Lower leg skin (tissue), 4 donors: Measurements from ENCODE around the gene OBSCN. TPM values are rescaled to one million over a fixed set of nuclear protein-coding genes. Genes with fewer than 3 reads are reported as not detected.
A peak's percentile ranks its signal among the peaks of the same experiment; 100 is the strongest.

Experiments
- DNase-seq, 2 donors: peaks; one replicate each; pipeline ENCODE4 v3.0.0-alpha.2; 2019; ENCODE audit warnings: low spot score in 2 of 2
- H3K4me3 ChIP-seq: fragments of 200-600 bp; sonication (generic); 2 replicates; pipeline ENCODE4 v1.5.1; 2017; ENCODE audit warnings: mild to moderate bottlenecking, low read depth; ENCODE audit not compliant: poor library complexity, severe bottlenecking
- POLR2A ChIP-seq, 2 donors: fragments of 450-650 bp; IDR thresholded peaks; one replicate each; pipeline ENCODE4 v1.6.1; 2016 to 2017; ENCODE audit warnings: antibody characterized with exemption in 2 of 2, mild to moderate bottlenecking in 1 of 2, moderate library complexity in 1 of 2
- WGBS, 2 donors: methylation state at CpG; one replicate each; pipeline ENCODE4 v1.1.5; 2018; 5-methylcytosine and 5-hydroxymethylcytosine counted together
- intact Hi-C: fragments of 100-400 bp; cut with DNase I; formaldehyde crosslinking; loops from one replicate; pipeline ENCODE4 v1.15.0; 2023; ENCODE audit warnings: low total_unique reads
- total RNA-seq, 4 donors: library from RNA; depleted of rRNA; stranded (reverse); fragments of >200 nt; gene quantifications; one replicate each; pipeline ENCODE4 v1.1.0, GENCODE V29; 2016
- TF ChIP-seq, protein P1 (sequence below), 3 donors: fragments of 450-650 bp; IDR thresholded peaks; one replicate each; pipeline ENCODE4 v1.5.1; 2016; ENCODE audit warnings: antibody characterized with exemption in 3 of 3, mild to moderate bottlenecking in 3 of 3, moderate library complexity in 2 of 3

Gene OBSCN
- total RNA-seq, 4 donors from 2014 or later = 7.4 to 39.2 (median 18.5) TPM

DNA sequence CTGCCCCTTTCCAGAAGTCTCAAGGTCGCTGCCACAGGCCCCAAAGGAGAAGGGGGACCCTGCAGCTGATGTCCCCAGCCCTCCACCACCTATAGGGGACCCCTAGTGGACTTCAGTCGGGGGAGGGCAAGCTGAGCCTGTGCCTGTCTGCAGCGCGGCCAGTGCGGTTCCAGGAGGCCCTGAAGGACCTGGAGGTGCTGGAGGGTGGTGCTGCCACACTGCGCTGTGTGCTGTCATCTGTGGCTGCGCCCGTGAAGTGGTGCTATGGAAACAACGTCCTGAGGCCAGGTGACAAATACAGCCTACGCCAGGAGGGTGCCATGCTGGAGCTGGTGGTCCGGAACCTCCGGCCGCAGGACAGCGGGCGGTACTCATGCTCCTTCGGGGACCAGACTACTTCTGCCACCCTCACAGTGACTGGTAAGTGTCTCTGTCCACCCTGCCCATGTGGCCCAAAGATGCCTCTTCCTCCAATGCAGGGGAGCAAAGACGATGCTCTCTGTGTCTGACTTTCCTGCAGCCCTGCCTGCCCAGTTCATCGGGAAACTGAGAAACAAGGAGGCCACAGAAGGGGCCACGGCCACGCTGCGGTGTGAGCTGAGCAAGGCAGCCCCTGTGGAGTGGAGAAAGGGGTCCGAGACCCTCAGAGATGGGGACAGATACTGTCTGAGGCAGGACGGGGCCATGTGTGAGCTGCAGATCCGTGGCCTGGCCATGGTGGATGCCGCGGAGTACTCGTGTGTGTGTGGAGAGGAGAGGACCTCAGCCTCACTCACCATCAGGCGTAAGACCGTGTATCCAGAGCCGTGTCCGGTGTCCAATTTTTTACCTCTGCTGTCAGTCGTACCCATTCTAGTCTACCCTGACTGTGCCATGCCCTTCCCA, 79.9 kb downstream of the OBSCN start:
- intact Hi-C loops = no loop called here
- TF ChIP-seq POLR2A (IDR thresholded peaks at IDR 0.05) = no peak
- TF ChIP-seq, protein P1, sequence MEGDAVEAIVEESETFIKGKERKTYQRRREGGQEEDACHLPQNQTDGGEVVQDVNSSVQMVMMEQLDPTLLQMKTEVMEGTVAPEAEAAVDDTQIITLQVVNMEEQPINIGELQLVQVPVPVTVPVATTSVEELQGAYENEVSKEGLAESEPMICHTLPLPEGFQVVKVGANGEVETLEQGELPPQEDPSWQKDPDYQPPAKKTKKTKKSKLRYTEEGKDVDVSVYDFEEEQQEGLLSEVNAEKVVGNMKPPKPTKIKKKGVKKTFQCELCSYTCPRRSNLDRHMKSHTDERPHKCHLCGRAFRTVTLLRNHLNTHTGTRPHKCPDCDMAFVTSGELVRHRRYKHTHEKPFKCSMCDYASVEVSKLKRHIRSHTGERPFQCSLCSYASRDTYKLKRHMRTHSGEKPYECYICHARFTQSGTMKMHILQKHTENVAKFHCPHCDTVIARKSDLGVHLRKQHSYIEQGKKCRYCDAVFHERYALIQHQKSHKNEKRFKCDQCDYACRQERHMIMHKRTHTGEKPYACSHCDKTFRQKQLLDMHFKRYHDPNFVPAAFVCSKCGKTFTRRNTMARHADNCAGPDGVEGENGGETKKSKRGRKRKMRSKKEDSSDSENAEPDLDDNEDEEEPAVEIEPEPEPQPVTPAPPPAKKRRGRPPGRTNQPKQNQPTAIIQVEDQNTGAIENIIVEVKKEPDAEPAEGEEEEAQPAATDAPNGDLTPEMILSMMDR (IDR thresholded peaks at IDR 0.05) = no peak
- no peak overlapping the region for H3K4me3 ChIP-seq
- WGBS, 2 donors = 94 to 95% methylated on average over 31 to 32 of the region's 32 CpGs
- DNase-seq = peak in 1 of 2 donors; percentile 80

DNA sequence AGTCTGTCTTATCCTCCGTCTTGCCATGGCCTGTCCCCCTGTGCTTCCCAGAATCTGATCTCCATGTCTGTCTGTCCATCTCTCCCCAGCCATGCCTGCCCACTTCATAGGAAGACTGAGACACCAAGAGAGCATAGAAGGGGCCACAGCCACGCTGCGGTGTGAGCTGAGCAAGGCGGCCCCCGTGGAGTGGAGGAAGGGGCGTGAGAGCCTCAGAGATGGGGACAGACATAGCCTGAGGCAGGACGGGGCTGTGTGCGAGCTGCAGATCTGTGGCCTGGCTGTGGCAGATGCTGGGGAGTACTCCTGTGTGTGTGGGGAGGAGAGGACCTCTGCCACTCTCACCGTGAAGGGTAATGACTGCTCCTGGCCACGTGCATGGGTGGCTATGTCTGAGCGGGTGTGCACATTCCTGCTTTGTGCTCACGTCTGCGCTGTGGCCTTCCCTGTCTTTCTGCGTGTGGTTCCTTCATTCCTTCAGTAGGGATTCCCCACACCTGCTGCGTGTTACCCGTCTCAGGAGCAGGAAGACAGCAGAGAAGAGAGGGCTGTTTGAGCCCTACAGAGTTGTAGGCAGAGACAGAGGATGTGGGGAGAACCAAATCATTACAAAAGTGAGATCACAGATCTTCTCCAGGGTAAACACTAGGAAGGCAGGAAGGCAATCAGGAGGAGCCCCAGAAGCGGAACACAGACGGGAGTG, 80.8 kb downstream of the OBSCN start:
- intact Hi-C loops = no loop called here
- H3K4me3 ChIP-seq = no peak overlapping the region
- DNase-seq = peak in 1 of 2 donors; percentile 77
- TF ChIP-seq, protein P1 (IDR thresholded peaks at IDR 0.05) = no peak
- no peak for TF ChIP-seq POLR2A (IDR thresholded peaks at IDR 0.05)
- 85 to 87% methylated on average over 18 of the region's 18 CpGs for WGBS, 2 donors

DNA sequence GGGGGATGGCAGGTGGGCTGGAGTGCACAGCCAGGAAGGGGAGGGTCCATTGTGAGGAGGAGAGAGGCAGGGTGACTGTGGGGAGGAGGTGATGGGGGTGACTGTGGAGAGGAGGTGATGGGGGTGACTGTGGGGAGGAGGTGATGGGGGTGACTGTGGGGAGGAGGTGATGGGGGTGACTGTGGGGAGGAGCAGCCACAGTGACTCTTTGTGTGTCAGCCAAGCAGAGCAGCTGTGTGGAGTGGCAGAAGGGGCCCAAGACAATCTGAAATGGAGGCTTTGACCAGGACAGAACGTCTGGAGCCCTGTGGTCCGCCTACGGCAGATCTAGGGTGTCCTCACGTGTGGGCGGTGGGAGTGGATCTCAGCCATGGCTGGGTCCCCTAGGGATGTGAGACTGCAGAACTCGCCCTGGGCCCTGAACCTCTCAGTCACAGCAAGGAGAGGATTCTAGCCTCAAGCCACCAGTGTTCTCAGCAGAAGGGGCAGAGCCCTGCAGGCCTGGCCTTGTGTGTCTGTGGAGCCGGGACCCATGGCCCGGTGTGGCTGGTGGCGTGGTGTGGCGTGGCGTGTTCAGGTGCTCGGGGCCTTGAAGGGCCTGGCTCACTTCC, 81.5 kb downstream of the OBSCN start:
- TF ChIP-seq POLR2A (IDR thresholded peaks at IDR 0.05) = no peak
- TF ChIP-seq, protein P1 (IDR thresholded peaks at IDR 0.05) = no peak
- DNase-seq = peak in 1 of 2 donors; percentile 68
- intact Hi-C loops = no loop called here
- H3K4me3 ChIP-seq = no peak overlapping the region
- WGBS, 2 donors = 80 to 85% methylated on average over 6 to 9 of the region's 12 CpGs

DNA sequence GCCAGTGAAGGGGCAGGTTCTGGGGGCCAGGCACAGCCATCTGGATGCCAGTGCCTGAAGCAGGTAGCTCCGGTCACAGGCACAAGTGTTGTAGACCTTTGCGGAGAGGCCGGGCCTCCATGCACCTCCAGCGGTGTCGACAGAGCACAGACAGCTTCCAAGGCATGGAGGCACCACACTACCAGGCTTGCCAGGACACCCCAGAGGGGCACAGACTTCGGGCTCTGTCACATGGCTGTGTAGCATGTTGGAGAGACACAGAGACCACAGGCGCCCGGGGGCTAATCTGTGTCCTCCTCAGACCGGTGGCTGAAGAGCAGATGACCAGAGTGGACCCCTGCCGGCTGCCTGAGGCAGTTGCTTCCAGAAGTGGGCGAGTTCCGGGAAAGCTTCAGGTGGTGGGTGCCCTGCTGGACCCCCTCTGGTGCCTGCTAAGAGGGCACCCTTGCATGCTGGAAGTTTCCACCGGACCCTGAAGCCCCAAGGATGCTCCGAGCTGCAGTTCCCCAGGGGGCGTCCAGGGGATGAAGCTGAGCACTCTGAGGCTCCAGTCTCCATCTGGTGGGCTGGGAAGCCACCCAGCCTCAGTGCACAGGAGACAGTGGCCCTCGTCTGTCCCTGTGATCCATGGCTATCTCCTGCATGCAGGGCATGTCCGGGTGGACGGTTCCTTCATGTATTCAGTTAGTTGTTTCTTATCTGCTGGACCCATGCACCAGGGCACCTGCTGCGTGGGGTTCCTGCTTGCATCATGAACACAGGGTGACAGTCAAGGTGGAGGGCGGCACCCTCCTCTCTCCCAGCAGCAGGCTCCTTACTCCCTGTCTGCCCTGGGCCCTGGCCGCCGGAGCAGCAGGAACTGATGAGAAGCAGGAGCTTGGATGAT, 82.4 kb downstream of the OBSCN start:
- intact Hi-C loops = no loop called here
- peak in 1 of 2 donors; percentile 76 for DNase-seq
- no peak for TF ChIP-seq POLR2A (IDR thresholded peaks at IDR 0.05)
- no peak overlapping the region for H3K4me3 ChIP-seq
- 92 to 94% methylated on average over 16 to 18 of the region's 22 CpGs for WGBS, 2 donors

DNA sequence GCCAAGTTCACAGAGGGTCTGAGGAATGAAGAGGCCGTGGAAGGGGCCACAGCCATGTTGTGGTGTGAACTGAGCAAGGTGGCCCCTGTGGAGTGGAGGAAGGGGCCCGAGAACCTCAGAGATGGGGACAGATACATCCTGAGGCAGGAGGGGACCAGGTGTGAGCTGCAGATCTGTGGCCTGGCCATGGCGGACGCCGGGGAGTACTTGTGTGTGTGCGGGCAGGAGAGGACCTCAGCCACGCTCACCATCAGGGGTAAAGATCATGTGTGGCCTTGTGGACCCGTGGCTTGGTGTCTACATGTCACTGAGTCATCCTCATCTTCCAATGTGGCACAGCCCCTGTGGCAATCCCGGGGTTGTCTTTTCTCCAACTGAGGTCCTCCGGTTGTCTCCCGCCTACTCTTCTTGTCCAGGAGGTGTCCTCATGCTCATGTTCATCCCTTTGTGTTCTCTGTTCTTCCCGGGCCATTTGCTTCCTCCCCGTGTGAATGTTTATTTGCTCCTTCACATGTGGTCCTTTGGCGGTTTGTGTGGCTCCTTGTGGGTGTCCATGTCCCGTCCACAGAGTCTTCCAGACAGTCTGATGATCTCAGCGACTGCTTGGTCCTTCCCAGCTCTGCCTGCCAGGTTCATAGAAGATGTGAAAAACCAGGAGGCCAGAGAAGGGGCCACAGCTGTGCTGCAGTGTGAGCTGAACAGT, 84.2 kb downstream of the OBSCN start:
- intact Hi-C loops = no loop called here
- no peak for DNase-seq
- no peak overlapping the region for H3K4me3 ChIP-seq
- 78 to 83% methylated on average over 16 of the region's 16 CpGs for WGBS, 2 donors
- TF ChIP-seq, protein P1 (IDR thresholded peaks at IDR 0.05) = no peak
- no peak for TF ChIP-seq POLR2A (IDR thresholded peaks at IDR 0.05)
